Measurements from ENCODE around the gene COL13A1.

The COL13A1 gene

DNA sequence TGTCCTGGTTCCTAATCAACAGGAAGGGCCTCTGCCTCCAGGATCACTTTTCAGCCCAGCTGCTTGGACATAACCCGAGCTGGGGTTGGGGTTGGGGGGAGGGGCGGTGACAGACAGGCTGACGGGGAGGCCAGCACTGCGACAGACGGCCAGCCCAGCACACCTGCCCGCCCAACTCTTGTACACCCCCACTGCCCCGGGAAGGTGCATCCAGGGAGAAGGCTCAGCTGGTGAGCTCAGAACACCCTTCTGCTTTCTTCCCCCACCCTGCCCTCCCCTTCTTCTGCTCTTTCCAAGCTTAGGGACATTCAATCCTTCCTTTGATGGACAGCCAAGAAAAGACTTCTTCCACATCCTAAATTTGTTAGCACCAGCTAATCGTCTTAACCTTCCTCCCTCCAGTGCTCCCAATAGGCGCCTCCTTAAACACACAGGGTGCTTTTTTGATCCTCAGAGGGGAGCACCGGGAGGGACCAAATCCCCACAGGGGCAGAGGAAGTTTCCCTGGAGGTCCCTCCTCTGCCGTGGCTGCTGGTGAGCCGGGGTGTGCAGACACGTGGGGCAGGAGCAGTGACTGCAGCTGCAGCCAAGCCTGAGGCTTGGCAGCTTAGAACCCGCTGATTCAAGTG is 44.7 kb downstream of the COL13A1 start:
- Histone ChIP-seq H3K27ac (ENCODE audit: low read depth, low read length) (no peak overlapping the region), H3K4me1 (ENCODE audit: control insufficient read depth, insufficient read depth, low read length, unreplicated experiment) (peaks cover 25% of the 10 kb centered on the region), H3K4me3 (ENCODE audit: low read depth, low read length) (no peak overlapping the region), H3K36me3 (ENCODE audit: insufficient read depth, low read length) (no peaks in the 10 kb centered on the region), H3K27me3 (ENCODE audit: insufficient read depth, low read length) (no peaks in the 10 kb centered on the region), H2AFZ (ENCODE audit: low read length, unreplicated experiment) (no peak overlapping the region), H3K79me2 (ENCODE audit: control insufficient read depth, insufficient read depth, low read length, unreplicated experiment) (no peaks in the 10 kb centered on the region)

DNA sequence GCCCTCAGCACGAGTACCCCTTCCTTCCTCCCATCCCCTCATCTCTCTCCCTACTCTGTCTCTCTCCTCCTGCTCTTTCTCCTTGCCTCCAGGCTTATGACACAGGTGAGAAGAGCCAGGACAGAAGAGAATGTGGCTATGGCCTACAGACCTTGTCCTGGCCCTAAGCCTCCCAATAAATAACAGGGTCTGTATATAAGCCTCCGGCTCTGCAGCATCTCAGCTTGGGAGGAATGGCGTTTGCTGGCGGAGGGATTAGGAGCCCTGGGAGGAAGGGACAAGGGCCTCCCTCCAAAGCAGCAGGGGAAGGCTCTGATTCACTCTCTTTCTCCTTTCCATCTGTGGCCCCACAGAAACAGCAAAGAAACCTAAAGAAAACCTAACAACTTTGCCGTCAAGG is 45.8 kb downstream of the COL13A1 start:
- Histone ChIP-seq H3K36me3 (ENCODE audit: insufficient read depth, low read length) (no peaks in the 10 kb centered on the region), H3K4me1 (ENCODE audit: control insufficient read depth, insufficient read depth, low read length, unreplicated experiment) (peaks cover 25% of the 10 kb centered on the region), H3K27me3 (ENCODE audit: insufficient read depth, low read length) (no peaks in the 10 kb centered on the region), H2AFZ (ENCODE audit: low read length, unreplicated experiment) (no peak overlapping the region), H3K4me3 (ENCODE audit: low read depth, low read length) (no peak overlapping the region), H3K79me2 (ENCODE audit: control insufficient read depth, insufficient read depth, low read length, unreplicated experiment) (no peaks in the 10 kb centered on the region), H3K27ac (ENCODE audit: low read depth, low read length) (no peak overlapping the region)

DNA sequence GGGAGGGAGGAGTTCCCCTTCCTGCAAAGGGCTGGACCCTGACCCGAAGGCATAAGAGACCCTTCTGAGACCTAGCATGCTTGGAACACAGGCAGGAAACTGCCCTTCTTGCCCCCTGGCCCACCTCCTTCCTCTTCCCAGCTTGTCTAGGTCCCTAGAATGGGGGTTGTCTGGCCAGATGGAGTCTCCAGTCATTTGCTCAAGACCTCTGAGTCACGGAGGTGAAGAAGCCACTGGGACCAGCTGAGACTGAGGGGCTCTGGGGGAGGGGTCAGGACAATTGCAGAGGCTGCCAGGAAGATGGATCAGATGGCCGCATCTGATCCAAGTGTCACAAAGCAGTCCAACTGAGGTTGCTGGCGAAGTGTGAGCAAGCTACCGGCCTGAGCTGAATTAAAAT is 46.2 kb downstream of the COL13A1 start:
- peaks cover 25% of the 10 kb centered on the region for H3K4me1 ChIP-seq (ENCODE audit: control insufficient read depth, insufficient read depth, low read length, unreplicated experiment)
- H3K79me2 ChIP-seq (ENCODE audit: control insufficient read depth, insufficient read depth, low read length, unreplicated experiment): no peaks in the 10 kb centered on the region

DNA sequence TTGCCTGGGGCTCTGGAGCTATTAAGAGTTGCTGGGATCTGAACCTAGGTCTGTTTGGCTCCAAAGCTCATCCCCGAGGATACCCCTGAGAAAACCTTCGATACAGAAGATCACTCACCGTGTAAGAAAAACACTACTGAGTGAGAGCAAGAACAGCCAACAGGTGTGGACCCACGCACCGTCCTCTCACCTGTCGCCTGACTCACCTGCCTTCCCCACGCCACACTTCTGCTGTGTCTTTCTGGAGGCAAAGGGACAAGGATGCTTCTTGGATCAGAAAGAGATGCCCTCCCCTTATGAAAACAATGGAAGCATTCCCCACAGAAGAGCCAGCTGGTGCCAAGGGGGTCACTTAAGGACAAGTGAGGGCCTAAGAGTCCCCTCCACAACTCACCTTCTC is 46.7 kb downstream of the COL13A1 start:
- no peaks in the 10 kb centered on the region for H3K27me3 ChIP-seq (ENCODE audit: insufficient read depth, low read length)
- no peak overlapping the region for H3K4me3 ChIP-seq (ENCODE audit: low read depth, low read length)
- H2AFZ ChIP-seq (ENCODE audit: low read length, unreplicated experiment): no peak overlapping the region
- H3K4me1 ChIP-seq (ENCODE audit: control insufficient read depth, insufficient read depth, low read length, unreplicated experiment): peaks cover 25% of the 10 kb centered on the region
- H3K79me2 ChIP-seq (ENCODE audit: control insufficient read depth, insufficient read depth, low read length, unreplicated experiment): no peaks in the 10 kb centered on the region
- H3K27ac ChIP-seq (ENCODE audit: low read depth, low read length): no peak overlapping the region
- H3K36me3 ChIP-seq (ENCODE audit: insufficient read depth, low read length): no peaks in the 10 kb centered on the region

More for the DNA sequence above, 46.2 kb downstream of the COL13A1 start:
- no peaks in the 10 kb centered on the region for H3K36me3 ChIP-seq (ENCODE audit: insufficient read depth, low read length)
- H3K27me3 ChIP-seq (ENCODE audit: insufficient read depth, low read length): no peaks in the 10 kb centered on the region
- H3K27ac ChIP-seq (ENCODE audit: low read depth, low read length): no peak overlapping the region
- H3K4me3 ChIP-seq (ENCODE audit: low read depth, low read length): no peak overlapping the region
- H2AFZ ChIP-seq (ENCODE audit: low read length, unreplicated experiment): no peak overlapping the region

DNA sequence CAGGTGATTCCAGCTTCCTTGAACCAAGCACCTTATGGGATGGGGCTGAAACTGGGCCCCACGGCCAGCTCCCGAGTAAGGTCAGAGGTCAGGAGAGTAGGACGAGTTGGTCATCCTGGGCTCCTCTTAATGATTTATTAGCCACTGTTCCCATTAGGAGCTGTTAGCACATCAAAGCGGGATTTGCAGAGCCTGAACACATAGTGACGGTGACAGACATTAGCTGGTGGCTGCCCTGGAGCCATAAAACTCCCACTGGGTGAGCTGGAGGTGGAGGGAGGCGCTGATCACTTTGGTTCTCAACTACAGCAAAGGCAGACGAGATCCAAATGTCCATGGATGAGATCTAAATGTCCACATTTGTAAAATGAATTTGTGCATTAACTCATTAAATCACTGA is 48.1 kb downstream of the COL13A1 start:
- no peak overlapping the region for H3K27ac ChIP-seq (ENCODE audit: low read depth, low read length)
- H3K4me3 ChIP-seq (ENCODE audit: low read depth, low read length): no peak overlapping the region
- no peaks in the 10 kb centered on the region for H3K27me3 ChIP-seq (ENCODE audit: insufficient read depth, low read length)
- no peaks in the 10 kb centered on the region for H3K79me2 ChIP-seq (ENCODE audit: control insufficient read depth, insufficient read depth, low read length, unreplicated experiment)
- H3K36me3 ChIP-seq (ENCODE audit: insufficient read depth, low read length): no peaks in the 10 kb centered on the region
- no peak overlapping the region for H2AFZ ChIP-seq (ENCODE audit: low read length, unreplicated experiment)
- H3K4me1 ChIP-seq (ENCODE audit: control insufficient read depth, insufficient read depth, low read length, unreplicated experiment): peaks cover 25% of the 10 kb centered on the region

DNA sequence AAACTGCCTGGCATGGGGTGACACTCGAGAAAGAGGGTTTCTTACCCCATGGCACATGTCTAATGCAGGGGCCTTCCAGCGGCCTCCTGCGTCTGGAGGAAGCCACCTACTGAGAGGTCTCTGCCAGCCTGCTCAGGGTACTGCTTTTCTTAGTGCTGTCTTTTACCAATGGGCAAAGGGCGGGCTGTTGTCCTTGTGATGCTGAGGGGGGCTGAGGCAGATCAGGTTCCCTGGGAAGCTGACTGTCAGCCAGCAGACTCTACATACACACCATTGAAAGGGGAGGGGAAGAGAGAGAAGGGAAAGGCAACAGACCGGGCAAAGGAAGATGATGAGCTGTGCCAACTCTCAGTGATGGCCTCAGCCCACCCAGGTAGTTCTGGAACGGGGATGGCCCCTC is 48.7 kb downstream of the COL13A1 start:
- Histone ChIP-seq H3K27ac (ENCODE audit: low read depth, low read length) (no peak overlapping the region), H2AFZ (ENCODE audit: low read length, unreplicated experiment) (no peak overlapping the region), H3K79me2 (ENCODE audit: control insufficient read depth, insufficient read depth, low read length, unreplicated experiment) (no peaks in the 10 kb centered on the region), H3K27me3 (ENCODE audit: insufficient read depth, low read length) (no peaks in the 10 kb centered on the region), H3K4me1 (ENCODE audit: control insufficient read depth, insufficient read depth, low read length, unreplicated experiment) (peaks cover 24% of the 10 kb centered on the region), H3K36me3 (ENCODE audit: insufficient read depth, low read length) (no peaks in the 10 kb centered on the region), H3K4me3 (ENCODE audit: low read depth, low read length) (no peak overlapping the region)

DNA sequence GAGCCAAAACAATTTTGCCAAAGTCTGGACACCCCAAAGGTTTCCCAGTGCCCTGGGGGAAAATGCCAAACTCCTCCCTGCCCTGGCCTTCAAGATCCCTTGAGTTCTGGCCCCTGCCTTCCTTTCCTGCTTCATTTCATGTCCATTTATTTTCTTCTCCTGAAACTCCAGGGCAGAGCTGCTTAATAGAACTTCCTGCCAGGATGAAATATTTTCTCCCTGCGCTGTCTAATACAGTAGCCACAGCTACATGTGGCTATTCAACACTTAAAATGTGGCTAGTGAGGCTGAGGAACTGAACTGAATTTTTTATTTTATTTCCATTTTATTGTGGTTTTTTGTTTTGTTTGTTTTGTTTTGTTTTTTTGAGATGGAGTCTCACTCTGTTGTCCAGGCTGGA is 49.6 kb downstream of the COL13A1 start:
- no peak overlapping the region for H3K4me3 ChIP-seq (ENCODE audit: low read depth, low read length)
- H3K27me3 ChIP-seq (ENCODE audit: insufficient read depth, low read length): no peaks in the 10 kb centered on the region
- no peaks in the 10 kb centered on the region for H3K36me3 ChIP-seq (ENCODE audit: insufficient read depth, low read length)
- no peaks in the 10 kb centered on the region for H3K79me2 ChIP-seq (ENCODE audit: control insufficient read depth, insufficient read depth, low read length, unreplicated experiment)
- H3K4me1 ChIP-seq (ENCODE audit: control insufficient read depth, insufficient read depth, low read length, unreplicated experiment): peaks cover 17% of the 10 kb centered on the region
- H2AFZ ChIP-seq (ENCODE audit: low read length, unreplicated experiment): no peak overlapping the region
- no peak overlapping the region for H3K27ac ChIP-seq (ENCODE audit: low read depth, low read length)

DNA sequence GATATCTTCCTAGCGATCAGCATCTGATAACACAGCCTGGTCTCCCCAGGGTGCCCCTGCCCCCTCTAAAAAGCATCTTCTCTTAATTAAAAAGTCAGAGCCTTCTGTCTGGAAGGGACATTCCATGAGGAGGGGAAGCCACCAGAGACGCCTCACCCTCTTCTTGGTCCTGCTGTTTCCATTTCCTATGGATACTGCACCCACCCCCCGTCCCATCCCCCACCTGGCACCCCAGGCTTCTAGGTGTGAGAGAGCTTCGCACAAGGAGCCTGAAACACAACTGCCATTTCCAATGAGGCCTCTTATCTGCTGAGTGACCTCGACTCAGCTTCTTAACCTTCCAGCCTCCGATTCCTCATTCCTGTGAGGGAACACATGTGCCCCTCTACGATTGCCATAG is 51.4 kb downstream of the COL13A1 start:
- no peak overlapping the region for H3K27ac ChIP-seq (ENCODE audit: low read depth, low read length)
- H3K27me3 ChIP-seq (ENCODE audit: insufficient read depth, low read length): no peaks in the 10 kb centered on the region
- H3K4me3 ChIP-seq (ENCODE audit: low read depth, low read length): no peak overlapping the region
- H3K4me1 ChIP-seq (ENCODE audit: control insufficient read depth, insufficient read depth, low read length, unreplicated experiment): peaks cover 4% of the 10 kb centered on the region
- H3K79me2 ChIP-seq (ENCODE audit: control insufficient read depth, insufficient read depth, low read length, unreplicated experiment): no peaks in the 10 kb centered on the region
- no peaks in the 10 kb centered on the region for H3K36me3 ChIP-seq (ENCODE audit: insufficient read depth, low read length)
- H2AFZ ChIP-seq (ENCODE audit: low read length, unreplicated experiment): peak overlapping the region; percentile 11

DNA sequence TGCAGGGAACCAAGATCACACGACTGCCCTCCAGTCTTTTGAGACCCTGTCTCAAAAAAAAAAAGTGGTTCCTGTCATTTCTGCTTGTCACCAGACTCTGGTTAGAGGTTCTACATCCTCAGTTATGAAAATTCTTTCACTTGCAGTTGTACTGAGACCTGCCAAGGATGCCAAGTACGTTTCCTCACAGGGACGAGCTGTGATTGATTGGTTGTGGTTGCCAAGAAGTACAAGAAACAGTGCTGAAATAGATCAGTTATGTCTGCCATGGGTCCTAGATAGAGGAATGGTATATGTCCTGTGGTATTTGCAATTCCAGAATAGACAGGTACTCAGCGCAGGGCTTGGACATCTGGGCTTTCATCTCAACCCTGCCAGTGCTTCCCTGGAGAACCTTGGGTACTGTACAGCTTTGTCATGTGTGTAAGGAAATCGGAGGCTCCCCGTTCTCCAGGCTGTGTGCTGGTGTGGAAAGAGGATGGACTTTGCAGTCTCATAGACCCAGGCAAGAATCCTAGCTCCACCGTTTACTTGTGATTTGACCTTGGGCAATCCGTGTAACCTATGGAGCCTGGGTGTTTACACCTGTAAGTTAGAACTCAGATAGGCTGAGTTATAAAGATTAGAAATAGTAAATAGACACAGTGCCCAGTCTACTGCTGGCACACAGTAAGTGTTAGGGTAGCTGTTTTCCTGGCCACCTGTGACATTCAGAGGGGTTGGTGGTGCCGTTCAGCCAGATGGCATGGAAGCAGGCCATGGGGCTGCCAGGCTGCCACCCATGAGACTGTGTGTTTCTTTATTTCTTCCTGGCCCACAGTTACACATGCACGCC is 53.0 kb downstream of the COL13A1 start:
- H3K27ac ChIP-seq (ENCODE audit: low read depth, low read length): no peak overlapping the region
- no peaks in the 10 kb centered on the region for H3K79me2 ChIP-seq (ENCODE audit: control insufficient read depth, insufficient read depth, low read length, unreplicated experiment)
- no peaks in the 10 kb centered on the region for H3K36me3 ChIP-seq (ENCODE audit: insufficient read depth, low read length)
- H3K27me3 ChIP-seq (ENCODE audit: insufficient read depth, low read length): no peaks in the 10 kb centered on the region
- no peak overlapping the region for H2AFZ ChIP-seq (ENCODE audit: low read length, unreplicated experiment)
- no peak overlapping the region for H3K4me3 ChIP-seq (ENCODE audit: low read depth, low read length)
- peaks cover 4% of the 10 kb centered on the region for H3K4me1 ChIP-seq (ENCODE audit: control insufficient read depth, insufficient read depth, low read length, unreplicated experiment)

DNA sequence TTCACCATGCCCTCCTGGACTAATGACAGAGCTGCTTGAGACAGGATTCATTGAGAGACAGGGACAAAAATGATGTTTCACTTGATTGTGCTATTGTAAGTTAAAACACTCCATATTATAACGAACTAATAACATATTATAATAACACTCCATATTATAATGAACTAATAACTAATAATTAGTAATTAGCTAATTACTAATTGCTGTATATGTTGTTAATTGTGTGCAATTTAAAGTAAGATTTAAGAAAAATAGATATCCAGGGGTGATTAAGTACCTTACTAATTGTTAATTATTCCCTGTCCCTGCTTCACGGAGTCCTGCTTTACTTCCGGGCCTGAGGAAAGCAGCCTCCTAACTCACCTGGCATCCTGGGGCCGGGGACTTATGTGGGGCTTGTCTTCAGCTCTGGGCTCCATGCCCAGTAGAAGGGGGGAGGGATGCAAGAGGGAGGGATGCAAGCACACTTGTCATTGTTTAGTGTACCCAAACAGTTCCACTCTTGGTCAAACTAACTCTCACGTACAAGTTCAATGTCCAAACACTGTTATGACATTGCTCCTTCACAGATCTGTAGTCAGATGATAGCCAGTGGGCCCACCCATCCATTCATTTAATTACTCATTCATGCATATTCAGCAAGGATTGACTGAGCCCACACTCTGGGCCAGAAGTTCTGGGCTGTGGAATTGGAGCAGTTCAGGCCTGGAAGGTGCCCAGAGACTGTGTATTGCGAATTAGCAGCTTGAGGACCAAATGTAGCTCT is 53.8 kb downstream of the COL13A1 start:
- peaks cover 4% of the 10 kb centered on the region for H3K4me1 ChIP-seq (ENCODE audit: control insufficient read depth, insufficient read depth, low read length, unreplicated experiment)
- no peak overlapping the region for H2AFZ ChIP-seq (ENCODE audit: low read length, unreplicated experiment)
- no peaks in the 10 kb centered on the region for H3K27me3 ChIP-seq (ENCODE audit: insufficient read depth, low read length)
- H3K4me3 ChIP-seq (ENCODE audit: low read depth, low read length): no peak overlapping the region
- no peaks in the 10 kb centered on the region for H3K79me2 ChIP-seq (ENCODE audit: control insufficient read depth, insufficient read depth, low read length, unreplicated experiment)
- H3K27ac ChIP-seq (ENCODE audit: low read depth, low read length): no peak overlapping the region
- no peaks in the 10 kb centered on the region for H3K36me3 ChIP-seq (ENCODE audit: insufficient read depth, low read length)
